NCI-H1092 treated with DMSO at 0.1 percent for 48 hours (cell line): ENCODE measurements around the gene TMX3.

Experiments used
- DNase-seq: peaks from one replicate; lab custom pipeline; 2025; lab: John Stamatoyannopoulos, UW

Gene TMX3

GRCh38 chr18:68713131-68713530 is 1.8 kb downstream of the TMX3 start:
- no peak for DNase-seq

DNA sequence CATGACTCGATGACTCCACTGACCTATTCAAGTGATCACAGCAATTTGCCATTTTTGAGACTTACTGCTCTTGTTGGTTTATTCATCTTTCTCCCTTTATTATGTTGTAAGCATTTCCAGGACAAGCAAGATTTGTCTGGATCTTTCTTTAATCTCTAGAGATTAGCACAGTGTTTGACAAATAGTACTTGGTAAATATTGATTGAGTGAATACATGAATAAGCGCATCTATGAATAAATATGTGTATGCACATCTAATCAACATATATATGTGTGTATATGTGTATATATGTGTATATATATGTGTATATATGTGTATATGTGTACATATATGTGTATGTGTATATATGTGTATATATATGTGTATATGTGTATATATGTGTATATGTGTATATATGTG is 7.3 kb downstream of the TMX3 start:
- DNase-seq, result no peak

- no peak for DNase-seq
Measured at GRCh38 chr18:68705119-68705518, 9.8 kb downstream of the TMX3 start.

GRCh38 chr18:68703326-68703725 is 11.6 kb downstream of the TMX3 start:
- DNase-seq, result no peak

DNA sequence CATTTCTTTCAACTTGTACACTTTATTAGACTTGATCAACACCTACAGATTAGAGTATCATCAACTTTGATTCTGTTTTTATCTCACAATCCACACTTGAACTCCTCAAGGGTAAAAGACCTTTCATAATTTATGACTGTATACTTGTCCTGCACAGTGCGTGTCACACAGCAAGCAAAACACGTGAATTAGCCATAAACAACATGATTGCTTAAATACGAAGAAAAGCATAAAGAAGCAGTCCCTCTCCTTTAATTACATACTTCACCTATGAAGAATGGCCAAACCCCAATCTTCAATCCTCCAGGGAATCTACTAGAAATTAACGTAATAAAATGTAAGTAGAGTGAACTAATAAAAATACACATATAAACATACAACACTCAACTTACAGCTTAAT is 13.6 kb downstream of the TMX3 start:
- no peak for DNase-seq

- no peak for DNase-seq
Measured at GRCh38 chr18:68699043-68699442, 15.9 kb downstream of the TMX3 start.

DNA sequence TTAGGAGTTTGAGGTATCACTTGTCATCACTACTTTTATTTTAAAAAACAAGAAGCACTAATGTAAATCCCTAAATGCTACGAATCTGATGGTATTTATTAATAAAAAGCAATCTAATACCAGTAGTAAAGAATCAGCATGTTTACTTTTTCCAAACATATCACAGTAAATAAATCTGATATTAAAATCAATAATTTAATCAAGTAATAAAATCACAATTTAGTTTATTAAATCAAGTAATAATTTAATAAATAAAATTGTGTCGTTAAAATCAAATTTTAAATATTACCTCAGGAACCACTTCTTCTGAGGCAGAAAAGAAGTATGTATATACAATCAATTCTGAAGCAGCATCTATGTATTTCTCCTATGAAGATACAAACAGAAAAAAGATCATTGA is 18.0 kb downstream of the TMX3 start:
- no peak for DNase-seq

GRCh38 chr18:68694316-68694715 is 20.6 kb downstream of the TMX3 start:
- no peak for DNase-seq

DNA sequence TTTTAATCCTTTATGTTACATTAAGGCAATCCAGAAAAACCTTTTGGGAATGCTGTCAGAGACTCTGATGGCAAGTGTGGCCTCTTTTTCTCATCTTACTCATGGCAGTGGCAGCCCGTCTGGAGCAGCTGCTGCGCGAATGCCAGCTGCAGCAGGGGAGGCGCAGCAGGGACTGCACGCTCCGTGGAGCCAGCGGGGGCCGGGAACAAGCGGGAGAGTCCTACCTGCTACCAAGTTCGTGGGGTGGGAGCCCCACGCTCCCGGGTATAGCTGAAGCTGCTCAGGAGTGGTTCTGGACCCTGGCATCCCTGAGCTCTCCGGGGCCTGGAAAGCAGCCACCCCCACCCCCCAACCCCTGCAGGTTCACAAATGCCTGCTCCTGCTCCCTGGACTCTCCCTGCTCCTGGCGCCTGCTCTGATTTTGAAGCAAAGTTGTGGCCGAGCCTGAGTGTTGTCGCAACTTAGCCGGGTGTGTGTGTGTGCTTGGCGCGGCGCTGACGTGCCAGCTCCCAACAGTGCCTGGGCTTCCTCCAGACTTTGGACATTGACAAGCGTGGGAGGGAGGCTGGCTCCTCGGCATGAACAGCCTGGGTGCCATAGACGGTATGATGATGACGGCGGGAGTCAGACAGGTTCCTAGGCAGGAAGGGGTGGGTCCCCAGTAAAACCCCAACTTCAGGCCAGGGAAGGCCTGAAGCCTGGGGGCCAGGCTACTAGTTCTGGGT is 21.7 kb downstream of the TMX3 start:
- no peak for DNase-seq

DNA sequence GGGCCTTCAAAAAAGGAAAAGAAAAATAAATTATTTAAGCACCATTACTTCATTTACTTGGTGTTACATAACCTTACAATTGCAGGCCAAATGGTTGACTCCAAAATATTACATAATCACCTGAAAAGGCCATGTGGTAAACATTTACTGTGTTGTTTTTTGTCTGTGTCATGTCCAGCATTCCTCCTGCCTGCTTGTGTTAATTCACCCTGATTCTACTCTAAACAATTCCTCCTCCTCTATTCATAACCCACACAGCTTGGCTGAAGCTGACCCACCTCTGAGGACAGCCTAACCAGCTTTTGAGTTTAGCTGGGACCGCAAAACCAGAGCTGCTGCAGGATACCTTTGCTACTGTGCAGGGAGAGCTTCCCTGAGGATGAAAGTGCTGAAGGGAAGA is 35.4 kb downstream of the TMX3 start:
- DNase-seq, result no peak

DNA sequence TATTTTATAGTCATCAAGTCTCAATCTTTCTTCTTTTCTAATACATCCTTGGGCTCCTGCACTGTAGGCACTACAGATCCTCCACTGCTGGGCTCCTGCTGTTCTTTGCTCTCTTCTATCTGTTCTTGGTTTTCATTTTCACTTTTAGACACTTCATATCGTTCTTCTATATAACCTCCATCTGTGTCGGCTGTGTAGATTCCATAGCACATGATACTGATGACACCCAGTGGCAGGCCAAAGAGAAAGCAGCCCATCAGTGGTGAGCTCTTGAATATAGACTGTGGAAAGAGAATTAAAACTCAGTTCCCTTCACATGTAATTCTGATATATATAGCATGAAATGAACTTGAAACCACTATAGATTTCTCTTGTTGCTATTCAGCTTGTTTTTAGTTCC is 38.0 kb downstream of the TMX3 start:
- no peak for DNase-seq

DNA sequence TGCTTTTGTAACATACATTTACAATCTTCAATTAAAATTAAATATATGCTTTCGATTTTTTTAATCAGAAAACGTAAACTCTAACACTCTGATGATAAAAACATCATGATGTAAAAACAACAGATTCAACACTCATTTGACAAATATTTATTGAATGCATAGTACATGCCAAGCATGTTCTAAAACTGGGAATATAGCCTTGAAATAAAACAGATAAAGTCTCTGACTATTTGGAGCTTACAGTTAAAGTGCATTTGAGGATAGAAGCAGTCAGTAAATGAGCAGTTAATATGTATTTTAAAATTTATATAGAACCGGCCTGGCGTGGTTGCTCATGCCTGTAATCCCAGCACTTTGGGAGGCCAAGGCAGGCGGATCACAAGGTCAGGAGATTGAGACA is 47.8 kb downstream of the TMX3 start:
- DNase-seq, result no peak

DNA sequence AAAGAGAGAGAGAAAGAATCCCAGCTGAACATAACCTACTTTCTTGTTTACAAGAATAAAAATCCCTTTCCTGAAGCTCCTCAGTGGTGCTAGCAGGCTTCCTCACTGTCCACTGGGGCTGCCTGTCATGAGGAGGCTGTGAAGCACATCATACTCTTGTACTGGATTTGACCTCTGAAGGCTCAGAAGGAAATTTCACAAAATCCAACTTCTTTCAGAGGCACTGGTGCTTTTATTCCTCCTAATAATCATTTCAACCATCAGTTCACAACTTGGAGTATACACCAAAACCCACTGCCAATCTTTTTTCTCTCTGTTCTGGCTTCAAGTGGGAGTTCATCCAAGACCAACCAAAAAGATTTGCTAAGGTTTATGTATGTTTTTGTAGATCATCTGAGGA is 48.5 kb downstream of the TMX3 start:
- DNase-seq, result no peak

DNA sequence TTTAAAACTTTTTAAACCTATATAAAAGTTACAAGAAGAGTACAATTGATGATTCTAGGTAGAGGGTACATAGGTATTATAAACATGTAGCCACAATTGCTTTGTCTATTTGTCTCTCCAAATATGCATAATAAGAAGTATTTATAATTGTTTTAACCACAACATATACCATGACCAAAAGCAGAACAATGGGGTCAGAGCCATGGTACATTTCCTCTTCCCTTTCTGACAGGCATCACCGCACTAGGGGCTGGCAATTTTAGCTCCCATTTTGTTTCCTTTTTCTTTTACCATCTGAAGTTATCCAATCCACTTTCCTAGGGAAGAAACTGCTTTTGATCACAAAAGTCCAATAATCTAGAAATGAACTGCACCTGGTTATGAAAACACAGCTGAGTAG is 49.3 kb downstream of the TMX3 start:
- DNase-seq, result no peak

DNA sequence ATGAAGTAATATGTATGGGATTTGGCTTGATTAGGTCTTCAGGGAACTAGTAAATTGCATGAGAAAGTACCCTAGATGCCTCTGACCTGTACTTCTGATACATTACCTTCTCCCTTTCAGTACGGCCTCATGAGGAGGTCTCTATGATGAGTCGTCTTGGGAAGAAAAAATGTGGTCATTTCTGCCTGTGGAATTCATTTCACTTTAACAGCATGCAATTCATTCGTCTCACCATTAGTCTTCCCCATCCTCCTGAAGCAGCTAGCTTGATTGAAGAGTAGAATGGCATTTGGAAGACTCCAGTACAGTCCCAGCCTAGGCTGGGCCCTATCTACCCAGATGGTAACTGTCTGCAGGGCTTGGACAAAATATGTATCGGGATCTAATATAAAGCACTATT is 52.2 kb downstream of the TMX3 start:
- DNase-seq, result peak; percentile 40

DNA sequence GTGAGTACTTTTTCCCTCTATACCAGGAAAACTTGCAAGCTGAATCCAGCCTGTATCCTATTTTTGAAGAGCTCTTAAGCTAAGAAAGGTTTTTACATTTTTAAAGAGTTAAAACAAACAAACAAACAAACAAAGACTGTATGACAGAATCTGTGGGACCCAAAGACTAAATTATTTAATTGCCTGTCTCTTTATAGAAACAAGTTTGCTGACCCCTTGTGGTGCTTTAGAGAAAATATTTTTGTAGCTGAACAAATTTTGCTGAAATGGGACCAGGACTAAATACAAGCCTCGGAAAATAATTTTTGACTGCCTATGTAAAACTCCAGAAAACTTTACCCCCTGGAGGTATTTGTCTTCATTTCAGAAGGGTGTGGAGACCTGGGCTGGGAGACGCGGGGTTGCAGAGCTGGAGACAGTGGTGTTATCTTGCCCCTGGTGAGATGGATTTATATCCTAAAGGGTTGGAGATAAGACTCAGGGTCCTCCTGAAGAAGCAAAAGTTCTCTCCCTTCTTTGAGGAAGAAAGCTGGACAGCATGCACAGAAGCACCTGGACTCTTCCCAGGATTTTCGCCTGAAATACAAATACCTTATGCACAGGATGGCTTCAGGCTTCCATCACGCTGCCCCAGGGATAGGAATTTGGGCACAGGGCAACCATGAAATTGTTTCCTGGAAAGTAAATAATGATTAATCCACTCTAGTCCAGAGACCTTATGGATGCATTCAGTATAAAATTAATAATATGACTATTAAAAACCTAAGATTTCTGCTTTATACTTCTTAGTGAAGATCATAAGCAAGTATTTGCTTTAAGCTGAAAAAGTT is 54.3 kb downstream of the TMX3 start:
- peak; percentile 53 for DNase-seq

GRCh38 chr18:68648191-68648590 is 66.7 kb downstream of the TMX3 start:
- DNase-seq, result no peak

DNA sequence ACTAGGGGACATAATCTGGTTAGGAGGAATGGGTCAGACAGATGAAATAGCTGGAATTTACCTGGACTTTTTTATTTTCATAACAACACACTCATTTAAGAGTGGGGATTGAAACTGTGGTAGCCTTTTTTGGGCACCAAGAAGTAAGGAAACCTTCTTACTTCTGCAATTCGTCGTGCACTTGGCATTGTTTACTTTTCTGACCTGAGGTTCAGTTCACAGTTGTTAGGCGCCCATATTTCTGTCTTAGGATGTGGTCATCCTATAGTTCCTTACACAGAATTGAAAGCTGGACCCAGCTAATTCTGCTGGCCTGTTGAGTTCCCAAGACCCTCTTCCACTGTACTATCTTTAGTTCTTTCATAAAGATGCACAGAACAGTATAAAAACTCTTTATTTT is 72.9 kb downstream of the TMX3 start:
- DNase-seq, result no peak

DNA sequence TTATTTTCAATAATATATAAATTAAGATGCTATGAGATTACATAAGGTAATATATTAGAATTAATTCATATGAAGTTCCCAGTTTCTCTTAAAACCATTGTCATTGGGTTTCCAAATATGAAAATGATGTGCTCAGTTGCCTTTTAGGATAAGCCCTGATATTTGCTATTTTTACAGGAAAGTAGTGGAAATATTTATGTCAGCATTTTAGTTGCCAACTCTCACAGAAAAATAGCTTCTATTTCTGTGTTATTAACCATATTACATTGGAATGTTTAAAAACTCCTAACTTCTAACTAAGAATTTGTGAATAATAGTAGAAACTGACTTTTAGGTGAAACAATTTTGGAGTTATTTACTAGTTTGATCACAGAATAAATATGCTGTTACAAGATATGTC is 74.0 kb downstream of the TMX3 start:
- DNase-seq, result no peak

DNA sequence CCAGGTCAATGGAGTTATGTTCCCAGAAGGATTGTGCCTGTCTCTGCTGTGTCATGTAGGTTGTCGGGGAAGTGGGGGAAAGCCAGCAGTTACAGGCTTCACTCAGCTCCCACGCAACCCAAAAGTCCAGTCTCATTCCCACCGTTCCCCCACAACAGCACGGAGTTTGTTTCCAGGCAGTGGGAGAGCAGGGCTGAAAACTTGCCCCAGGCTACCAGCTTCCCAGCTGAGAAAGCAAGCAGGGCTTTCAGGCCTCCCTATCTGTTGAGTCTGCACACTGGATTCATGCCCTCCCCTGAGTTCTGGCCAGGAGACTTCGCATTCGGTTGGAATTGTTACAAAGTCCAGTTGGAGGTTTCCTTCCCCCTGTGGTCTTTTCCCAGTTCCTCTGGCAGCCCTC is 76.3 kb downstream of the TMX3 start:
- no peak for DNase-seq

DNA sequence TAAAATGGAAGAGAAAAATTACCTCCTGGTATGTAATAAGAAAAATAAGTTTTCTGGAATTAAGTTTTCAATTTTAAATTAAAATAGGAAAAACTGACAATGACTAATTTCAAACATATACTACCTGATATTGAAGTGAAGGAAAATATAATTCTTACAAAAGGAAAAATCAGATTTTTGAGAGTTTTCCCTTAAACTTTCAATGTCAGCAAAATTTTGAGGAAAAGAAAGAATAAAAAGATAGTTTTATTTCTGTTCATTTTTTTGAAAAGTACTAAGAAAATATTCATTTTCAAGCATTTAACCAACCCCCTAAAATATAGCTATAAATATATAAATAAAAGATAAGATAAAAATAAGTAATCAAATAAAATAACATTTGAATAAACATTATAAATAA is 87.1 kb downstream of the TMX3 start:
- no peak for DNase-seq
